ENCODE results near the gene RAMP3.

DNA sequence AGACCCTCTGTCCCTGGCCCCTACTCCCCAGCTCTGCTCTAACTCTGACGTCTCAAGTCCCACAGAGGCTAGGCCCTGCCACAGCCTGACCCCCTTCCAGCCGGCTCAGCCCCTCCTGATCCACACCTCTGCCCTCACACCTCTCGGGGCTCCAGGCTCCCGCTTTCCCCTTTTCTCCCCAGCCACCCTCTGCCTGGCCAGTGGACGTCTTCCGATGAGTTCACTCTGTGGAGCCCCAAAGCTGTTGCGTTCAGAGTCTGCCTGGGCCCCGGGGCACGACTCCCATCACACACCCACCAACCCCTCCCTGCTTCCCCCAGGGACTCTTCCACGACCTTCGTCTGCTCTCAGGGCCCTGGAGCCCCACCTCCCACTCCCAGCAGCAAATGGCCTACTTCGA is 27.7 kb upstream of the RAMP3 start:
- TF ChIP-seq, protein P1, sequence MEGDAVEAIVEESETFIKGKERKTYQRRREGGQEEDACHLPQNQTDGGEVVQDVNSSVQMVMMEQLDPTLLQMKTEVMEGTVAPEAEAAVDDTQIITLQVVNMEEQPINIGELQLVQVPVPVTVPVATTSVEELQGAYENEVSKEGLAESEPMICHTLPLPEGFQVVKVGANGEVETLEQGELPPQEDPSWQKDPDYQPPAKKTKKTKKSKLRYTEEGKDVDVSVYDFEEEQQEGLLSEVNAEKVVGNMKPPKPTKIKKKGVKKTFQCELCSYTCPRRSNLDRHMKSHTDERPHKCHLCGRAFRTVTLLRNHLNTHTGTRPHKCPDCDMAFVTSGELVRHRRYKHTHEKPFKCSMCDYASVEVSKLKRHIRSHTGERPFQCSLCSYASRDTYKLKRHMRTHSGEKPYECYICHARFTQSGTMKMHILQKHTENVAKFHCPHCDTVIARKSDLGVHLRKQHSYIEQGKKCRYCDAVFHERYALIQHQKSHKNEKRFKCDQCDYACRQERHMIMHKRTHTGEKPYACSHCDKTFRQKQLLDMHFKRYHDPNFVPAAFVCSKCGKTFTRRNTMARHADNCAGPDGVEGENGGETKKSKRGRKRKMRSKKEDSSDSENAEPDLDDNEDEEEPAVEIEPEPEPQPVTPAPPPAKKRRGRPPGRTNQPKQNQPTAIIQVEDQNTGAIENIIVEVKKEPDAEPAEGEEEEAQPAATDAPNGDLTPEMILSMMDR (IDR thresholded peaks at IDR 0.05): no peak
- TF ChIP-seq POLR2A (IDR thresholded peaks at IDR 0.05) (no peak), POLR2AphosphoS5 (IDR thresholded peaks at IDR 0.05) (no peak)
